LNCAP (cell line): ENCODE results near the gene ATG2B.

Experiments
- CTCF ChIP-seq: fragments of 450-650 bp; IDR thresholded peaks from 2 replicates; pipeline ENCODE4 v1.5.1; 2017; ENCODE audit warnings: mild to moderate bottlenecking

The ATG2B gene

GRCh38 chr14:96362965-96363750, at the start of gene ATG2B, which contains the start of gene GSKIP:
TSS of gene ATG2B (minus strand) at chr14:96363341. CDS start at chr14:96362976, 365 bp downstream.
TSS of gene GSKIP (plus strand) at chr14:96363526. CDS start at chr14:96382248, 18,722 bp downstream.
- TF ChIP-seq CTCF, result no peak

GRCh38 chr14:96410119-96410518, 47.0 kb upstream of the ATG2B start:
- no peak for TF ChIP-seq CTCF

- TF ChIP-seq CTCF, result no peak
These were observed 46.6 kb upstream of the ATG2B start for GRCh38 chr14:96409701-96410100.

- TF ChIP-seq CTCF, result no peak
These were observed 45.5 kb upstream of the ATG2B start for GRCh38 chr14:96408608-96409007.

GRCh38 chr14:96407935-96408570, 44.9 kb upstream of the ATG2B start:
- TF ChIP-seq CTCF, result no peak

- TF ChIP-seq CTCF, result no peak
These were observed 42.5 kb upstream of the ATG2B start for GRCh38 chr14:96405677-96406076.

GRCh38 chr14:96403409-96403808, 40.3 kb upstream of the ATG2B start:
- no peak for TF ChIP-seq CTCF
